HG02763 (cell line): ENCODE data around the gene ATP1A1.

Source experiments
- ATAC-seq: cut with Tn5 transposase; IDR thresholded peaks from one replicate; pipeline ENCODE4 v1.9.1; 2021; ENCODE audit warnings: mild to moderate bottlenecking, moderate library complexity; ENCODE audit not compliant: unreplicated experiment

The ATP1A1 gene

DNA sequence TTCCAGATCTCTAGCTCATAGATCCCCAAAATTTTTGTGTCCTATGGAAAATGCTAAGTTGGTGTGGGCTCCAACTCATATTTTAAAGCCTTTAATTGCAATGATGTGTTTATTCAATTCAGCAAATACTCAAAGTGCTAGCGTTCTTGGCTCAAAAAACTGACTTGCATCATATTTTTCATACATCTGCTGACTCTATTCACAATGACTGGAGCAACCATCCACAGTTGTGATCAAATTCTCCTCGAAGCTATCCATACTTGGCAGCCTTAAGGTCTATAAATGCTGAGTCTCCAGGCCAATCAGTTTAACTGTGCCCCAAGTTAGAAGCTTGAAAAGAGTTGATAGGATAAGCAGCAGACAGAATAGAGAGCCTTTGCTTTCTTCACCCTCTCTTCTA lies 2.9 kb upstream of the ATP1A1 start:
- ATAC-seq = no peak

DNA sequence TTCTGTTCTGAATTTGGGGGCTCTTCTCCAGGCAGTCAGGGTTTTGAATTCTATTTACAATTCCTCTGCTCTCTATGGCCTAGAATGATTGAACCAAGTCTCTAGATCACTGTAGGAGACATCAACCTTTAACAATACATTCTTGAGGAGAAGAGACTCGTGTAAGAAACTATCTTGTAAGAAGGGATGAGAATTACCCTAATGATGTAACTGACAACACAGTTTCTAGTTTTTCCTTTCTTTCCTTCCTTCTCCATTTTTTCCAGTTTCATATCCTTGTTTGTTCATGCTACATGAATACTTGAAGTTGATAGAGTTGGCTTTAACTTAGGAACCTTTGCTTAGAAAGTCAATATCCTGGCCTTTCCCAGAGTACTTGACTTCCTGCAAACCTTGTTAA lies 1.3 kb upstream of the ATP1A1 start:
- ATAC-seq = no peak

DNA sequence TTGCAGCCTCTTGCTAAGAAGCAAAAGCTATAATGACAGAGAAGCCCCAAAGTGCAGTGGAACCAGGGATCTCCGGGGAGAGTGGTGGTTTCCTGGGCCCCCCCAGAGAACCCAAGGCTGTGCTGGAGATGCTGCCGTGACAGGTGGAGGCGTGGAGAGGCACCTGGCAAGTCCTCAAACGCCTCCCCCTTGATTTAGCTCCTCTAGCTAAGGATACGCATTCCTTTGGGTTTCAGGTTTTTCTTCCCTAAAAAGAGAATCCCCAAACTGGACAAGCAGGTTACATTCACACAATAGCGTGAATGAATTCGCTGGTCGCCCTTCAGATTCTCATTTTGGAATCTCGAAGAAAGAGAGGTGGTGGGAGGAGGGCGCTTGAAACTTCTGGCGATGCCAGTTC lies 853 bp upstream of the ATP1A1 start:
- no peak for ATAC-seq

DNA sequence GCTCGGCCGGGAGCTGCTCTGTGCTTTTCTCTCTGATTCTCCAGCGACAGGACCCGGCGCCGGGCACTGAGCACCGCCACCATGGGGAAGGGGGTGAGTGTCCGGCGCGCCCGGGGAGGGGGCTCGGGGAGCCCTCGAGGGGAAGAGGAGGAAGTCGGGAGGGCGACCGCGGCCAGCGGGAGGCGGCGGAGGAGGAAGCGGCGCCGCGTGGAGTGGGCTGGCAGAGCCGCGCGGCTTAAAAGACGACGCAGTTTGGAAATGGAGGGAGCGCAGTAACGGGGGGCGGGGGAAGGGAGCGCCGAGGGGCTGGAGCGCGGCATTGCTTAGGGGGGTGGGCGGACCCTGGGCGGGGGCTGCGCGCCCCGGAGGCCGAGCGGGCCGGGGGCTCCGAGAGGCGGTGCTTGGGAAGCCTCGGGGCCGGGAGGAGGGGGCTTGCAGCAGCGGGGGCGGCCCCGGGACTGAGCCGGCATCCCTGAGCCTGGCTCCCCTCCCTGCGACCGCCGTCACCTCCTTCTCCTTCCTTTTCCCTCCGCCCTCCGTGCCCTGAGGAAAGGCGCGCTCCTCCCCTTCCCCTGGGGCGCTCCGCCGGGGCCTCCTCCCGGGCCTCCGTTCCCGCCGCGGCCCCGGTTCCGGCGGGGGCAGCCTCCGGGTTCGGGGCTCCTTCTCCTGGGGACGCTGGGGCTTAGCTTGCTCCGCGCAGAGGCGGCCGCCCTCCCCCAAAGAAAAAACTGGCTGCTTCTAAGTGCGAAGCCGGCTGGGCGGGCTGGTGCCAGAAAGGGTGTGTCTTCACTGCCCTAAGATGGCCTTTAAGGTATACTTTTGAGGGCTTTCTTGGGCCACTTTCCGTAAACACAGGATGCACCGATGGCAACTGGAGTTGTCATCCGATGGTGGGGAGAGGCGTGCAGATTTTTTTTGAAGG lies 648 bp downstream of the ATP1A1 start:
- ATAC-seq = peak; percentile 4

DNA sequence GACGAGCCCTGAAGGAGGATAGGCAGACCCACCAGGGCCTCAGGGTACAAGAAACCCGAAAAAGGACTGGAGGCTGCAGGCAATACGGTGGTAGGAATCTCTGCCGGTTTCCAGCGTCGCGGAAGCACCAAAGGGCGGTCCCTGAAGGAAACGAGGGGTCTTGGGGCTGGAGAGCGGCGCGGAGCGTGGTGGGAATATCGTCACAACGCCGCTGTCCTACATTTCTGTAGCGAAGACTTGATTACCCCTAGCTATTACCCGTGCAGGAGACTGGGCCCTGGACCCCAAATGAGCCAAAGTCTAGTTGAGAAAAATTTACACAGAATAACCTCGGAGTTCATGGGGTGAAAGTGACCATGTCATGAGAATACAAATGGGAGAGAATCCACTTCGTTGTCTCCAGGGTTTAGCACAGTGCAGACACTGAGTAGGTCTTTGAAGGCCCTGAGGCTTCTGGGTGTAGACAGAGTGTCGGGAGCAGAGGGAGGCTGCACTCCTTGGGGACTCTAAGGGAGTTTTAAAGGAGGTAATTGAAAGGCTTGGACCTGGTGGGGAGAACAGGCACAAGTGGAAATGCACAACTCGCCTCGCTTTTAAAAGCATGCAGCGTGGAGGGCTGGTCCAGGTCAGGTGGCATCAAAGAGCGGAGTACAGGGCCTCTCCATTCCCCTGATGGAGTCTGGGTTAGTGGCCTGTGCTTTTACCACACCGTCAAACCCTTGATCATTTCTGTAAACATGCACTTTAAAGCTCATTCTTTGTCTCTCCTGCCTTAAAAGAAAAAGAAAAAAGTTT lies 1.5 kb downstream of the ATP1A1 start:
- ATAC-seq = no peak

DNA sequence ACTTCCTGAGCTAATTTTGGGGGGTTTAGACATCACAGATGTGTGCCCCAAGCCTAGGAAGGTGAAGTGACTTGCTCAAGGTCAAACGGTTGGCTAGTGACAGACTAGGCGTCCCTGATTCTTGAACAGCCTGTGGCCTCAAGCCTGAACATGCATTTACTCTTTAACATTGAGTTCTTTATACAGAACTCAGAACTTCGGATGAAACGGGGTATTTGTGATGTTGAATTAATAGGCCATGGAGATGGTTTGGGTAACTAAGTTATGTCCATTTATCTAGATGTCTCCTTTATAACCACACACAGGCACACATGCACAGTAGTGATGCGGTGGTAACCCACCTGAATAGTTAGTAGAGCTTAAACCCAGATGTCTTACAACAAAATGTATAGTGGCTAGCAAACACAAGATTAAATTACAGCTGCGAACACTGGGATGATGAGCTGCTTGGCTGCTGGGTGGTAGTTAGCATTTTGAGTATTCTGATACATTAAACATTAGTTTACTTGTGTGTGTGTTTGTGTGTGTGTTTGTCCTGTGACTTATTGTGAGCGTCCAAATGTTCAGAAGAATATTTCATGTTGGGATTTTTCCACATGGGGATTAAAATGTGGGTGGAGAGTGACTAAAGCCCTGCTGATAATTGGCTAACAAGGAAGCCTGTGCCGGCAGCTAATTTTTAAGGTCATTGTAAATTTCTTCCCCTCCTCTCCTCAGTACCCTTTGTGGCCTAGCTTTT lies 2.3 kb downstream of the ATP1A1 start:
- ATAC-seq = no peak

DNA sequence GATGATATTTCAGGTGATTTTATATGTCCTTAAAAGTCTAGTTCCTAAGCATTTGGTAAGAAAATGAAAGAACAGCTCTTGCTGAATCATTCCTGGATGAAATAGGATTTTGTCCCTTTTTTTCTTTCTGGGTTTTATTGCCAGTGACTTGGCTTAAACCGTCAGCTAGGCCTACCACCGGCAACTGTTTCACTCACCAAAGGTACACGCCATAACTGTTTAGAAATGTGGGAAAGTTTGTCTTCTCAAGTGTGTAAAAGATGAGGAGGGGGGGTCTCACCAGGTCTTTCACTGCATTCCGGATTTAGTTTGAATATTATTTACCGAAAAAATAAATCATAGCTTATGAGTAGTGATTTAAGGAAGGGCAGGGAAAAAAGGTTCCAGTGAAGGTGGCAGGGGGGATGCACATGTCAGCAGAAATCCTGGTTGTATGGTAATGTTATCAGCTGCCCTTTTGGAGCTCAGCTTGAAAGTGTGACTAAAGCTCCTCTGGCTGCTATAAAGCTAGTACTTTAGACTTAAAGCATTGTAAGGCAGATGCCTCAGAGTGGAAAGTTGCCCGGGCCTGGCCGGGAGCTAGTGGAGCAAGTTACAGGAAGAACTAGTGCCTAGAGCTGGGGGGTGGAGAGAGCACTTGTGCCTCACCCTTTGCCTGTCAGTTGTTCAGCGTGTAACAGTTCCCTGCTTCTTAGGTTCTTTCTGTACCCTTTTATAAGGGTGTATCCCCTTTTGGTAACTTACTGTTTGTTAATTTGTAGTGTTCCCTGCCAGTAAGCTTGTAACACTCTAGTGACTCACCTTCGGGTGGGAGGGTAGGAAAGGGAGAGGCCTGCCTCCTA lies 3.1 kb downstream of the ATP1A1 start:
- ATAC-seq = no peak

DNA sequence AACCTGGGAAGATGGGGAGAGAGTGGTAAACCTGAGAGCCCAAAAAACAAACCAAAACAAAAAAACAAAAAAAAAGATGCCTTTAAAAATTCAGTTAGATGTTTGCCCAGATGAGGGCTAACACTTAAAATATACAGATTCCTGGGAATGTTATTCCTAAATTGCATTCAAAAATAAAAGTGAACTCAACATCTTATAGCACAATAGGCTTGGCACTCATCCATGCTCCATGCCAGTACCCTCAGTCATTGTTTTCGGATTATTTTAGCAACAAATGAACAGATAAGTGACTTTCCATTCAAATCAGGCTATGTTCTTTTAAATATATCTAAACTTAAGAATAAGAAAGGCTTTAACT lies 3.7 kb downstream of the ATP1A1 start:
- ATAC-seq = no peak

DNA sequence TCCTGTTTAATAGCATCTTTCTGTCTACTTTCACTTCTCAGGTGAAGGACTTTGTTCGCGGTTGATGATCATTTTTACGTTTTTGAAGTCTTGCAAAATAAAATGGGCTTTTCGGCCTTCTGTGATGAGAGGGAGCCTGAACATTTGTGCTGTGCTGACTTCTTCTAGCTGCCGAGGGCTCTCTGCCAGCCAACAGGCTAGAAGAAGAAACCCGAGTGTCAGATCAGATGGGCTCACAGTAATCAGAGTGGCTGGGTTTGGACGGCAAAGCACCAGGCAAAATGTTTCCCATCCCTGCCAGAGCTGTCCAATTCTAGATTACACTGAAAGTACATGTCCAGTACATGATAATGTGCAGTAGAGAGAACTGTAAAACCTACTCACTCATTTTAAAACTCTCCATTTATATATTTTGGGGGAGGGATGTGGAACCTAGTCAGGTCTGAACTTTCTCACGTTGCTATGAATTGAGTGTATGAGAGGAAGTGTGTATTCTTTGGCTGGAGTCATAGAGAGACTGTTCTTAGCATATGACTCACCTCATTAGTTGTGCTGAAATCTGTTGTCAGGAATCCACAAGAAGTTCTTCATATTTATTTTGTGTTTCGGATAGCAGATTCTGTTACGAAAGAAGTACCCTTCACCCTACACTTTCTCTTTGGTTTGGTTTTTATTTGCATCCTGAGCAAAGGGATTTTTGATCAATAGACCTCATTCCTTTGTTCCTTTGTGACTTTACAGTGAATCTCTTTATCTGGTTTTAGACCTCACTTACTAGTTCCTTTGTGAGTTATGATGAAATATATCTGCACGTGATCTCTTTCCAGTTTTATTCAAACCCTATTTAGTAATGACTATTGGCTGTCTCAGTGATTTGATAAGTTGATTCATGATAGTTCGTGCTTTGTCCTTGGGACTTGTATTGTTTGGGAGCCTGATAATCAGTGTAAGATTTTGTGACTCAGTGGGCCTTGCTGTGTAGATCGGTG lies 4.8 kb downstream of the ATP1A1 start:
- peak; percentile 61 for ATAC-seq

DNA sequence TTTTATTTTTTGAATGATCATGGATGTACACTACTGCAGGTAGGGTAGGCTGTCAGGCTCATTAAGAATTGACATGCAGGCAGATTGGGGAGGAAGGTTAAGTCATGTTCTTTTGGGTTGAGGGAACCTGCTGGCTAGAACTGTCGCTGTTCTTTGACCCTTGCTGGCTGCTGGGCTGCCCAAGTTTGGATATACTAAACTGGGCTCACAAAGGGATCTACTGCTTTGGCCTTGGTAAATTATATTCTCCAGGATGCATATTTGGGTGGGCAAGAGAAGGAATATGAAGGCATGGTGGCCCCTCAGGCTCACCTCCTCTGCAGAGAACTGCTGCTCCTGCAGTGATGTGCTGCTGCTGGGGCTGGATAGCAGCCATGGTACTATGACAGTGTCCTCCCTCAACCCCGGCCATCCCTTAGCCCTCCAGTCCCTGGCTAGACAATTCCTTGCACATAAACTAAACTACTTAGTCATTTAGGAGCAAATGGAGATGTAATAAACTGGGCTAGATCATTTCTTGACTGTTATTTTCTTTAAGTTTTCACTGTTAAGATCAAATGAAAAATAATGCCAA lies 6.1 kb downstream of the ATP1A1 start:
- ATAC-seq = no peak

DNA sequence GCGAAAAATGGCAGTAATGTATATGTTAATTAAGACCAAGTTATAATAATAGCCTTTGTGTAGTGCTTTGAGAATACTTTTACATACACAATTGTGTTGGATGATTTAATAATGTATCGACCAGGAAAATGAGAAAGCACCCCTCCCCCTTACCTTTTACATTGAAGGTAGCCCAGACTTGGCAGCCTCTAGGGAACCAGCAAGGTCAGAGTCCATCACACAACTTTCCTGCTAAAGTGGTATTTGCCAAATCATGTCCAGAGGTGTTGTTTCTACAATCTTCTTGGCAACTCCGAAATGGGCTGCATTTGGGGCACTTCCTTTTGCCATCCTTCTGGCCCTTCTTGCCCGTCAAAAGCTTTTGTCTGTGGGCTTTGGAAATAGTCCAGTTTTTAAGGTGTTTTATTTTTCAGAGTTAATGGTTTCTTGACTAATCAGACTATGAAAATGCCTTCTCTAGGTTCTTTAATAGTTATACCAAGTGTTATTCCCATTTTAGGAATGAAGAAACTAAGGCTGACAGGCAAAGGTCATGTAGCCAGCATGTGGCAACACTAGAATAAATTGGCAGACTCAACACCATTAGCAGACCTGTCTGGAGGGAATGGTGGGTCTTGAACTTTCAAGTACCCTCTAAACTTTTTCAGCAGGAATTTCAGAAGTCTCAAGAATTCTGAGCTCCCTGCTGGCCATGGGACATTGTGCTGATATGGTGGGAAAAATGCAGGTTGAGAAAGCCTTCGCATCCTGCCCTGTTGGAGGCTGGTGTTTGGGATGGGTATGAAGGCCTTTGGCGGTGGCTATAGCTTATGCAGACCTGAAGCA lies 6.8 kb downstream of the ATP1A1 start:
- no peak for ATAC-seq

DNA sequence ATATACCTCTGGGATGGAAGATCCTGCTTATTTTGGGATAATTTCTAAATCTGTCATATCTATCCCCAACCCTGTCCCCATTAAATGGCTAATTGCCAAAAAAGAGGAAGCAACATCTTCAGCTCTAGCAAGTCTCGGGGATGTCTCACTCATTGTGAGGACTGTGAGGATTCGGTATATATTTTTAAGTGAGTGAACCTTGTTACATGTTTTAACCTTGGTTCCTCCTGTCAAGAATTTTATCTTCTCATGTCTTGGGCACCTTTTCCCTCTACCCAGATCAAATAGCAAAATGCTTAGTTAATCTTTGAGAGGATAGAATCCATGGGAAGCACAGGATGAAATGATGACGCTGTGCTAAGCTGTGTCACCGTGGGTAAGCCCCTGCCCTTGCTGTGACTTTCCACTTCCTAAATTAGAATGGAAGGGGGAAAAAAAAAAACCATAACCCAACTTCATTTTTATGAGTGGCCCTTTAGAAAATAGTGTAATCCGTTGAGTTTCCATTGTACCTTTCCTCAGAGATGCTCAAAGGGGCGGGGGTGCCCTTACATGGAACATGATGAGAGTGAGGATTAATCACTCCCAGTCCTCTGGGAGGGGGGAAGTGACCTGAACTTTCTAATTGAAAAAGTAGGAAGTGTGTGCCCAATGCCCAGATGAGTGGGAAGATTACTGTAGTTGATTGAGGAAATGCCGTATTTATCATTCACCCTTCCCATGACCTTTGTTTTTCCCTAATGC lies 7.6 kb downstream of the ATP1A1 start:
- ATAC-seq = no peak

DNA sequence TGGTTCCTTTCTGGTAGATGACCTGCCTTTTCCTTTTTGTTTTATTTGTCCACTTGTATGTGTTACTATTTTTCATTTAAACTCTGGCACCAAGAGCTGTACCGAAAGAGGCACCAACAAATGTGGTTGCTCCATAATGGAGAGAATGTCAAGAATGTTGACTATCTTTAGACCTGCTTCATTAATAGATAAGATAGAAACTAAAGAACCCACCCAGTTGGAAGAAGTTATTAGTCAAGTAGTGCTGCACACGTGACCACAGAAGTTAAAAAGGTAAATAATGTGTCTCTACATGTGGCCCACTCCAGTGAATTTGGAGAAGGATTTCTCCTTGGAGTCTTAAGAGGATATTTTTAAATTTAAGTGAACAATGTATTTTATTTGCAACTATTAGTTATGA lies 9.3 kb downstream of the ATP1A1 start:
- ATAC-seq = no peak

DNA sequence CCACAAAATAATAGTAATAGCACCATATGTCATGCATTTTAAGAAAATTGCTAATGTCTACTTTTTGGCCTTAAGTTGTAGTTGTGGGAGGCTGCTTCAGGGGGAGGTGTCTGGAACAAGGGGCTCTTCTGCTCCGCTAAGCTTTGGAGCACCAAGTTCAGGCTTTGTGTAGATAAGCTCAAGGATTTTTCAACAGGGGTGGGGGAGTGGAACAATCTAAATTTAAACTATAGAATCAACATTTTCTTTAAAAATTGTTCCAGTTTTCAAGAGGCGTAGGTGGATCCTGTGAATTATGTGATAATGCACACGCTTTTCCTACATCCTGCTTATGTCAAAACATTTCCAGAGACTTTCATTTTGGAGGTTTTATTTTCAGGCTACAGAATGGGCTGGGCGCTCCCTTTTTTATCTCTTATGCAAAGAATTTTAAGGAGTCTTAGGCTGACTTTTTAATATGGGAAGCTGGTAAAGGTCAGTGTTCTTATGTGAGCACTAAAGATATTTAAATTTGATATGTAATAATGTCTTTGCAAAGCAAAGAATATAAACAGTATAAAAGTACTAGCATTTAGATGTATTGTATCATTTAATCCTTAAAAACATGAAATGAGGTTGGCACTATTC lies 9.9 kb downstream of the ATP1A1 start:
- ATAC-seq = no peak

DNA sequence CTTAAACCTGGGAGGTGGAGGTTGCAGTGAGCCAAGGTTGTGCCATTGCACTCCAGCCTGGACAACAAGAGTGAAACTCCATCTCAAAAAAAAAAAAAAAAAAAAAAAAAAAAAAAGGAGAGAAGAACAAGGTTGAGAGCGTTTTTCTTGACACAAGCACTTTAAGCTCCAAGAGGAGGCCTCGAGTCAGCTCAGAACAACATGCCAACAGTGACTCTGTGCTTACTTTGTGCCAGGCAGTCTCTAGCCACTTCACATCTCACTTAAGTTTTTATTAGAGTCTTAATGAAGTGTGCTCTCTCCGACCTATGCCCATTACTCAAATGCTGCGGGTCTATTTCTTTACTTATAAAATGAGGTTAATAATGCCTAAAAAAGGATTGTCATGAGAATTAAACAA lies 13.0 kb downstream of the ATP1A1 start:
- ATAC-seq = no peak

DNA sequence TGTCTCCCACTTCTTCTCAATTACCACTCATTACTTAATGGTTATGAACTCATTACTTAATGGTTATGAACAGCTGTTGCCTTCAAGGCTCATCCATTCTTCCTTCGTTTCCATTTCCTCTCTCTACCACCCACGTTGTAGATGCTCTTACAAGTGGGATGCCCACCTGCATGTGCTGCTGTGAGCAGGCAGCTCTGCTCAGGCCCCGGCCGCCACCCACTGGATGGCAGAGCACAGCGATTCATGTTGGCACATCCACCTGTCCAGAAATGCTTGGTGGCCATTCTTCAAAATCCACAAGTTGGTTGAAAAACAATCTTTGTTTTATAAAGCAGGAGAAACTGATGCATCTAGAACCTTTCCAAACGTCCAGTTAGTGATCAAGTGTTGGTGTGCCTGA lies 14.5 kb downstream of the ATP1A1 start:
- ATAC-seq = no peak

DNA sequence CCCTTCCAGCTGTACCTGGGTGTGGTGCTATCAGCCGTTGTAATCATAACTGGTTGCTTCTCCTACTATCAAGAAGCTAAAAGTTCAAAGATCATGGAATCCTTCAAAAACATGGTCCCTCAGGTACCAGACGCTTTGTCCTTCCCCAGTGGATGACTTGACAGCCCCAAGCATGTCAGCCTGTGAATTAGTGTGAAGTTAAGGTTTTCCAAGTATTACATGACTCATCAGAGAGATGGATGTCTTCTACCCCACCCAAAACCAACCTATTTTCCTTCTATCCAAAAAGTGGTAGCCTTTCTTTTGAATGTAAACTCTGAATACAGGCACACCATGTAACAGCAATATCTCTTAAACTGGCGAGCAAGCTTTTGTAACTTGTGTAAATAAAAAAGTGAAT lies 15.1 kb downstream of the ATP1A1 start:
- no peak for ATAC-seq
